IPS-18c (cell line): ENCODE results near the gene MFSD6.
"Not testable (repeated sequence)": the region's sequence is repeated elsewhere in the genome, so short reads cannot be mapped to it uniquely, and the experiment has no call there.

Experiments
- H3K4me3 ChIP-seq: 2 replicates; pipeline ENCODE4 v1.7.0; 2013; ENCODE audit warnings: low read depth, mild to moderate bottlenecking, low read length, moderate library complexity; ENCODE audit not compliant: insufficient read depth
- H3K9me3 ChIP-seq: one replicate; pipeline ENCODE4 v1.6.1; 2013; ENCODE audit warnings: mild to moderate bottlenecking, low read length, moderate library complexity; ENCODE audit not compliant: control insufficient read depth, insufficient read depth

The MFSD6 gene

DNA sequence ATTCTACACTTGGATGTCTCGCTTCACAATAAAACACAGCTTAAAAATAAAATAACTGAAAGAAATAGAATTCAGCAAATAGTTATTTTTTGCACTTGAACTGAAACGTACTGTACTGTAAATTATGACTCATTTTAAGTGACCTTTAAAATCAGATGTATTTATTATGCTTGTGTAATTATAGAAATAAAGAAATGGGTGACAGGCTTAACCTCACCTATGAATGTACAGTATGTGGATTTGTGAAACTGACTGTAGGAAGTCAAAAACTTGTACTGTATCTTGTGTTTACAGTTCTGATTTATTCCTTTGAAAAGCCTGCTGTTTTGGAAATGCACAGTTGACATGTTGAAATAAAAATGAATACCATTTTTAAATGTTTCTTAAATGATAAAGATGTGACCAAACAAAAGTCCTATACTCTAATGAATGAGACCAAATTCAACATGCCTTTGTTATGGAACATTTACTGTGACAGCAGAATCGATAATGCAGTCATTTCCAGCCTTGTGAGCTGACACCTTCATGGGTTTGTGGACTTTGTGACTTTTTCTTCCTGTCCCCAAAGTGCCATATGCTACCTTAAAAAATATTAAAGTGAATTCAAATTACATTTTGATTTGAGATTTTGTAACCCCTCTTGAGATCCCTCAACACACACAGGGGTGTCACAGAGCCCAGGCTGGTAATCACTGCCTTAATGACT lies 93.7 kb downstream of the MFSD6 start:
- no peaks in the 10 kb centered on the region for H3K9me3 ChIP-seq
- no peak overlapping the region for H3K4me3 ChIP-seq

DNA sequence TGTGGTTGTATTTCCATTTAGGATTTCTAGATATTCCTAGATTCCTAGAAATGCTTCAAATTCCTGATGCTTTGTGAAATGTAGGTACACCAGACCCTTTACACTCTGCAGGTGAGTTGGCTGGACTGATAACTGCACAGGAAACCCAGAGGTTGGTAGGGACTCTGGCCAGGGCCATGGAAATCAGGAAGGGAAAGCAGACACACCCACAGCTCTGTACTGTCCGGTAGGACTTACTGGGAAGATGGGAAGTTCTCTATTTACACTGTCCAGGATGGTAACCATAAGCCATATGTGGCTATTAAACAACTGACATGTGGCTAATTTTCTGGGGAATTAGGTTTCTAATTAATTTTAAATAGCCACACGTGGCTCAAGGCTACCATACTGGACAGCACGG lies 94.9 kb downstream of the MFSD6 start:
- Histone ChIP-seq H3K4me3 (no peak overlapping the region), H3K9me3 (no peaks in the 10 kb centered on the region)

DNA sequence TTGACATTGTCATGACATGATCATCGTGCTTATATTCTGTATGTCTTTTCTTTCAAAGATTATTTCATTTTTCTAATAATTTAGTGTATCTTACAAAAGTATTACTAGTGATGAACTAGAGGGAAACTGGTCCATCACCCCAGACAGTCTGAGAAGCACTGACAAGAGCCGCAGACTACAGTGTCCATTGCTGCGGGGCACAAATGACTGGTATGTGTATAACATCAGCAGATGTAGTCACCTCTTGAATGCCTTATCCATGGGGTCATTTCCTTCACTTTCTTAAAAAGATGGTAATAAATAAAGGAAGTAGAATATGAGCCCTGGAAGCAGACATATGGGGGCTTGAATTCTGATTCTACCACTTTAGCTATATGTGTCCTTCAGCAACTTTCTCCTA lies 96.8 kb downstream of the MFSD6 start:
- H3K4me3 ChIP-seq, result no peak overlapping the region
- H3K9me3 ChIP-seq, result no peaks in the 10 kb centered on the region

DNA sequence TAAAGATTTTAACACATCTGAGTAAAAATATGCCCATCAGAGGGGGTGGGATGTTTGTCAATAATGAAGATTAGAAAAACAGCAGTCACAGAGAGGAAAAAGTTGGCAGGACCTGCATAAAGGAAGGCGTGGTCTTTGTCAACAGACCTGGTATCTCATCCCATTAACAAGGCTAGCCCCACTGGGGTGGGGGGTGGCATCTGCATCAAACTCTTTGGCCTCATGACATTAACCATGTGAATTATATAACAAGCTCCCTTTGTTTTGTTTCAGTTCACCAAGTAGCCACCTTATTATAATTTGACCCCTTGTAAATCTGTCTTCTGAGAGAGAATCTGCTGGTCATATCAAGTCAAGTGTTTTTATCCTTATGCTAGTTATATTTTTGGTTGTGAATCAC lies 97.5 kb downstream of the MFSD6 start:
- Histone ChIP-seq H3K9me3 (no peaks in the 10 kb centered on the region), H3K4me3 (no peak overlapping the region)

DNA sequence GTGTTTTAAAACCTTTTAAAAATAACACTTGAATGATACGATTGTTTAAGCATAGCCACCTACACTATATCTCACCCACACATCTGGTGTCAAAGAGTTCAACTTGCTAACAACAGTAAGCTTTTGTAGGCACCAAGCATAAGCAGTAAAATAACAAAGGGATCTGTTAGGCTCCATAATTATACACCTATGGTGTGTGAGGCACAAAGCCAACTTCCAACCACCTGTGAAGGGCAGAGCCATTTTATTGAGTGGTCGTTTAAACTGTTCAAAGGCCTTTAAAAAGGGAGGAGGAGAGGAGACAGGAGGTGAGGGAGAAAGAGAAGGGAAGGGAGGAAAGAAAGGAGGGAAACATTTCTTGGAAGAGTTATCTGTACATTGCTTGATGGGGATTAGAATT lies 98.5 kb downstream of the MFSD6 start:
- H3K9me3 ChIP-seq, result no peaks in the 10 kb centered on the region
- H3K4me3 ChIP-seq, result no peak overlapping the region

DNA sequence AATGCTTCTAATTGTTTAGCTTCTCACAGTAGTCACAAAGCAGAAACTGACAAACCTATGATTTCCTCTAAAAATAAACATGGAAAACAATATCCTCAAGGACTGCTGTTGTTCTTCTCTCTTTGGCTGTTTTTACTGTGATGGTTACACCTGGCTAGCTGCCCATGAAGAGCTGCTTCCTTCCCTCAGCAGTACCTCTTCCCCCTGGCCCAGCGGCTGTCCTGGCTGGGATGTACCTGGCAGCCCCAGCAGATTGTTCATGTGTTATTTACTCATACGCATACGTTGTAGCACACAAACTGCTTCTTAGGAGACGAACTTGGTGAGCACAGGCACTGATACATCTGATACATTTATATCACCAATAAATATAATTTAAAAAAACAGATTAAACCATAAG lies 99.0 kb downstream of the MFSD6 start:
- no peak overlapping the region for H3K4me3 ChIP-seq

DNA sequence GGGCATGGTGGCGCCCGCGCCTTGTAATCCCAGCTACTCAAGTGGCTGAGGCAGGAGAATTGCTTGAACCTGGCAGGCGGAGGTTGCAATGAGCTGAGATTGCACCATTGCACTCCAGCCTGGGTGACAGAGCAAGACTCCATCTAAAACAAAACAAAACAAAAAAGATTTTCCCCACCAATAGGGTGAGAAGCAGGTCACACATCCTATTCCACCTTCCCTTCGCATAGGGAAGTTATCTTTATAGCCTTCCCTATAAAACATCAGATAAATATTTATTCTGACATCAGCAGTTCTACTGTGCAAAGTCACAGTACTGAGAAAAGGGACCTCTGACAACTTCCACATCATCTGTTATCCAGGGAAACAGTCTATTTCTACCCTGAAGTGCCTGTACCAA lies 101.7 kb downstream of the MFSD6 start:
- not testable (repeated sequence) for H3K4me3 ChIP-seq, H3K9me3 ChIP-seq

More for the DNA sequence above, 99.0 kb downstream of the MFSD6 start:
- H3K9me3 ChIP-seq, result no peaks in the 10 kb centered on the region

DNA sequence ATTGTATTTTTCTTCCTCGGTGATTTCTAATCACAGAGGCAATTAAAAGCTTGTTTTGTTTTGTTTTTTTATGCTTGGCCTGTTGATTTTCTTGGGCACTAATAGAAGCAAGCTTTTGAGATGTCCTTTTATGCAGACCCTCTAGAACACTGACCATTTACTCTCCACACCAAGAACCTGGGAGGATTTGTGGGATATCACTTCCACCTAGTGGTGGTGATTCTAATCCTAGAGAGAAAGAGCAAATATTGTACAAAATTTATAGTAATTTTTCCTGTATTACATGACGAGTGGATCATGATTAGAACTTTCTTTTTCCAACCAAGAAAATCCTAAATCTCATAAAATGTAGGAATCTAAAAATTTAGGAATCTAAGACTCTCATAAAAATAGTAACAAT lies 102.9 kb downstream of the MFSD6 start:
- Histone ChIP-seq H3K4me3 (no peak overlapping the region), H3K9me3 (no peaks in the 10 kb centered on the region)

DNA sequence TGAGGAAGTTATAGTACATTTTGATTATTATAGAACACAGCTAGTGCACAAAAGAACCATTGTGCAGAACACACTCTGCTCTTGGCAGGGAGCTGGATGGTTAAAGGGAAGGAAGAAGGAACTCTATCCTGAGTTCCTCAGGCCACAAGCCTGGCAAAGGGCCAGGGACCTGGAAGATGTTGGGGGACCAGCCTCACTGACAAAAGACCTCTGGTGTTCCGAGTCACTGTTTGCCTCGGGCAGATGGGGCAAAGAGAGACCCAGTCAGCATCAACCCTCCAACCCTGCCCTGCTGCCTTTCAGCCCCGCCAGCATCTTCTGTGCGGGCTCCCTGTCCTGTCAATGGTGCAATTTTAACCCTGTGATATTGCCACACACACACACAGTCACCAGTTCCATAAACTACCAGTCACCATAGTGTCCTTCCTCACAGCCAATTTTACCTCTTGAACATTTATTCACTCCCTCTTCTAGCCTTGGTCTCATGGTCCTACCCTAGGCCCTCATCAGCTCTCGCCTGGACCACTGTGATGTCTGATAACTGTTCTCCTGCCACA lies 104.5 kb downstream of the MFSD6 start:
- H3K9me3 ChIP-seq, result no peaks in the 10 kb centered on the region
- H3K4me3 ChIP-seq, result no peak overlapping the region

DNA sequence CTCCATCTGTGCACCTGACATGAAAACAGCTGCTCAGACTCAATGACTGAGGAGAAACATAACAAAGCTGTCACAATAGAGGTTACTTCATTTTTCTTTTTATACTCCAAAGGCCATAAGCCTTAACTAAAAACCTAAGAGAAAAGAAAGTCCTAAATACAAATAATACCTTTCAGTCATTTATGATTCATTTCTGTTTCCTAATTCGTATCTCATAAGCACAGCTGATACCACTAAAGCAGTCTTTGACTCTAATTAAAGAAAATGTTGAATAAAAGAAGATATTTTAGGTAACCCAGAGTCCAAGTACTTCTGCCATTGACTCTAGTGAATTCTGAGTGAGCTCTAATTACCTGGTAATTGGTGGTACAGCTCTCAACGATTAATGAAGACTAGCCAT lies 105.7 kb downstream of the MFSD6 start:
- Histone ChIP-seq H3K9me3 (no peaks in the 10 kb centered on the region), H3K4me3 (no peak overlapping the region)

DNA sequence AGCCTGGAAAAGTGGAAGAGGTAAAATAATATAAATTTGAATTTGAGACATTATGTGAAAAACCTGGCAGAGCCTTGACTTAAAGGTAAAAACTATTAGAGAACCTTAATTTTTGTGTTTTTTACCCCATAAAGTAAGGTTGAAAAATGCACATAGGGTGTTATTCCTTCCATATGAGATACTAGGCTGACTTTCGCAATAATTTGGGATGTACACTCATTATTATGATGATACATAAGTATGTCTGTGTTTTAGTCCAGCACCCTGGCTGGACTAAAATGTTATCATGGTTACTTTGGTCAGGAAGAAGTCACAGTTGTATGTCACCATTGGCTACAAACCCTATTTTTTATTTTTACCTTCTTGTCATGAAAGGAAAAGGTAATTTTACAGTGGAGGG lies 106.5 kb downstream of the MFSD6 start:
- Histone ChIP-seq H3K4me3 (no peak overlapping the region), H3K9me3 (no peaks in the 10 kb centered on the region)

DNA sequence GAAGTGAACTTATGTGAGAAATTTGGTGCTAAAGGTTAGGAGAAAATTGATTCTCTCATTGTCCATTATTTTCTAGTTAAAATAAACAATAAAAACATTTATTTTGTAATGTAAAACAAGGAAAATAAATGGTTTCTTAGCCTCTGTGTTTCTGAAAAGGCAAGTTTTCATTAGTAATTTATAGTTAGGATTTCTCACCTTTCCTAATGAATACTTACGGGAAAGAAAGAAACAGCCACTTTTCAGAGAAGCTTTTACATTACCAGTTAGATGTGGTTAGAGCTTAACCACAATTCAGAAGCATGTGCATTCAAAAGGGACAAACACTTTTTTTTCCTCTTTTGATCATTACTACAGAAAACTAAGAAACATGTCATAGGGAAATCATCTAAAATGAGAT lies 107.5 kb downstream of the MFSD6 start:
- H3K9me3 ChIP-seq, result no peaks in the 10 kb centered on the region
- H3K4me3 ChIP-seq, result no peak overlapping the region

DNA sequence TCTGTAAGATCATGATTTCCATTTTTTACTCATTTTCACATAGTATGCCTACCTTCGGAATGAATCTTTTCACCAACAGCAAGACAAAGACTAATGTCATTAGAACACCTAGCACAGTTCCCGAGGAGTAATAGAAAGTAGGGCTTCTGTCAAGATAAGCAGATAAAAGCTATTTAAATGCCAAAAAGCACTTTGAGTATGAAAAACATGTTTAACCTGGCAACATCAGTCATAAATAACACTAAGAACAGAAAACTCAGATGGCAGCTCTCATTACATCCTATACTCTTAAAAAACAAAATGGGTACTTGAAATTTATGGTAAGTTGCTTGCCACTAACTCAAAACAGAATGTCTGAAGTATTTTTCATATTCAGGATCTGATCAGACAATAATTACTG lies 109.3 kb downstream of the MFSD6 start:
- Histone ChIP-seq H3K4me3 (no peak overlapping the region), H3K9me3 (no peaks in the 10 kb centered on the region)

DNA sequence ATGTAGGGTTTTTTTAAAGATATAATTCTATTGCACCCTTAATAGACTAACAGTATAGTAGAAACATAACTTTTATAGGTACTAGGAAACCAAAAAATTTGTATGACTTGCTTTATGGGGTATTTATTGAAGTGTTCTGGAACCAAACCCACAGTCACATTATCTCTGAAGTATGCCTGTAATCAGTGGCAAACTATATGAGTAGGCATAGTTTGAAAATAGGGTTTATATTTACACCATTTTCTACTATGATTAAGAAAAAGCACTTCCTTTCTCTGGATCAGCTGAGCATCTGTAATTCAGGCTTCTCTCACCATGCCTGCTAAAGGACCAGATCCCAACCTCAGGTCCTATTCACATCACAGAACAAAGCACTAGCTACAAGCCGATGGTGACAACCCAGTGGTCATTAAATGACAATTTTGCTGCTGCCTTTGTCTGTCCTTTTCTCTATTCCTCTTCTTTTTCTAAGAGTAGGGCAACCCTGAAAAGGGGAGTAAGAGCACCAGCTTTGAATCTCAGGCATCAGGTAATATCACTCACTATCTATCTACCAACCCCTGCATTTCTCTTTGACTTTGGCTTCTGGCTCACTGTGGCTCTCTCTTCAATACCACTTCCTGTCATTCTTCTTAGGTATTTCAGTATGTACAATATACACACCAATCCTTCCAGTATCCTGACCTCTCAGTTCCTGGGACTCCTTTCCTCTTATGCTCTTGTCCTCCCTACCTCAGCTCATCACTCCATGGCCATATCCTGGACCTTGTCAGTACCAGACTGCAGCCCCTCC lies 112.0 kb downstream of the MFSD6 start:
- Histone ChIP-seq H3K9me3 (no peaks in the 10 kb centered on the region), H3K4me3 (no peak overlapping the region)

DNA sequence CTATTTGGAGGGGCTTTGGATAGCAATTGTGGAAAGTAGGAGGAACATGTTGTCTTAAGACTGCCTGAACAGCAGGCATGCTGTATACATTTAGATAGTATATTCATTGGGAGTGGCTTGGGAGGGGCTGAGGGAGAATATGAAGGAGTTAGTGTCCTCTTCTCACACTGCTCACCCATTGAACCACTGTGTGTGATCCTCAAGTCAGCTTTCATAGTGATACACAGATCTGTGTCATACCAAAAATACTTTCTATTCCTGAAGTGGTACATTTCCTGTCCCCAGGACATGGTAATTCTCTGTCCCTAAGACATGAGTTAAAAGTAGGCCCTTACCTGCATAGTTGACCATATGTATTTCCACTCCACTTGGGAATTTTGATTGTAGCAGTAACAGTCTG lies 116.8 kb downstream of the MFSD6 start:
- H3K9me3 ChIP-seq, result no peaks in the 10 kb centered on the region
- no peak overlapping the region for H3K4me3 ChIP-seq

DNA sequence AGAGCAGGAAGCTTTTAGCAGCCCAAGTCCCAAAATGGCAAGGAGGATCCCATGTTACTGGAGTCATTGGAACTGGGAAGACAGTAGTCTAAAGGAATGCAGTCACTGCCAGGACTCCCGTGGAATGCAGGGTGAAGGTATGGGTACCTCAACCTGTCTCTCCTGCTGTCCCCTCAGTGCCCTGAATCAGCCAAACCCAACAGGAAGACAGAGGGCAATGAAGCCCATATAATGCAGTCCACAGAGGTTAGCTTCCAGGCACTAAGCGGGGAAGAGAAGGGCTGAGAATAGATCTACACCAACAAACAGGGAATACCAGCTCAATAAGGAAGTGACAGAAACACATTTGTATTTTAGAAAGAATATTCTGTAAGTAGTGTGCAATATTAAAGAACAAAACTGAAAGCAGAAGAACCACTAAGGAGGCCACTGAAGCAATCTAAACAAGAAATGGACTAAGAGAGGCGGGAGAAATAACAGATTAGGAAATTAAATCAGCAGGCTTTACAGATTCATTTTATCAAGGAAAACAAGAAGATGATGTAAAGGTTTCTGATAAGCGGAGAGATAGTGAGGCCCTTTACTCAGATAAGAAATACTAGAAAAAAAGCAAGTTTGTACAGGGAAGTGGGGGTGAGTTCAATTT lies 118.1 kb downstream of the MFSD6 start:
- H3K4me3 ChIP-seq, result no peak overlapping the region
- no peaks in the 10 kb centered on the region for H3K9me3 ChIP-seq

DNA sequence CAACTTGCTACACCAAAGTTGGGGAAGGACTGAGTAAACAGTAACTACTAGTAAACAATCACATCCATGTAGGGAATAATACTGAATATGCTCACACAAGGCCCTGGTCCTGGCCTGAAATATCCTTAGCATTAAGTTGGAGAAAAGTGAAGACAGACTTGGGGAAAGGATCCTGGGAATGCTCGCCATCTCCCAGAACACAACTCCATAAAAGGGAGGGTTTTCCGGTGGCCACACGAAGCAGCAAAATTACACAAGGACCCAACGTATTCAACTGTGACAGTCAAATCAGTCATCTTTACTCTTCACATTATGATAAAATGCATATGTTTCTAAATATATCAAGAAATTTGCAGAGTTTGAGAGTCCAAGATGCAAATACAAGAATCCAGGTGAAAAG lies 119.1 kb downstream of the MFSD6 start:
- Histone ChIP-seq H3K9me3 (no peaks in the 10 kb centered on the region), H3K4me3 (no peak overlapping the region)

DNA sequence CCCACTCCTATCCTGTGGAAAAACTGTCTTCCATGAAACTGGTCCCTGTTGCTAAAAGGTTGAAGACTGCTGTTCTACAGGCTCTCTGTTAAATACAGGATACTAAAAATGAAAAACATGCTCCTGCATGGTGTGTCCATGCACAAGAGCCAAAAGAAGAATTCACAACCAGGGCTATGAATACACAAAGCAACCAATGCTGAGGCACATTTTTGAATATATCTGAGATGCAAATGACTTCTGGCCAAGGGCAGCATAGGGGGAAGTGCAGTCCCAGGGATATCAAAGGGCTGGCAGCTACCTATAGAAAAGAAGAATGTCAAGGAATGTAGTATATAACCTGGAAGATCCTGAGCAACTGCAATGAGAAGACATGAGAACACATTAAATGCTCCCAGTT lies 119.8 kb downstream of the MFSD6 start:
- H3K4me3 ChIP-seq, result no peak overlapping the region
- H3K9me3 ChIP-seq, result no peaks in the 10 kb centered on the region
